Fibroblast of skin of abdomen (primary cell): ENCODE results near the gene UBE2E2.

Source experiments
- DNase-seq: peaks from one replicate; pipeline ENCODE4 v3.0.0-alpha.2; 2013

UBE2E2 gene

DNA sequence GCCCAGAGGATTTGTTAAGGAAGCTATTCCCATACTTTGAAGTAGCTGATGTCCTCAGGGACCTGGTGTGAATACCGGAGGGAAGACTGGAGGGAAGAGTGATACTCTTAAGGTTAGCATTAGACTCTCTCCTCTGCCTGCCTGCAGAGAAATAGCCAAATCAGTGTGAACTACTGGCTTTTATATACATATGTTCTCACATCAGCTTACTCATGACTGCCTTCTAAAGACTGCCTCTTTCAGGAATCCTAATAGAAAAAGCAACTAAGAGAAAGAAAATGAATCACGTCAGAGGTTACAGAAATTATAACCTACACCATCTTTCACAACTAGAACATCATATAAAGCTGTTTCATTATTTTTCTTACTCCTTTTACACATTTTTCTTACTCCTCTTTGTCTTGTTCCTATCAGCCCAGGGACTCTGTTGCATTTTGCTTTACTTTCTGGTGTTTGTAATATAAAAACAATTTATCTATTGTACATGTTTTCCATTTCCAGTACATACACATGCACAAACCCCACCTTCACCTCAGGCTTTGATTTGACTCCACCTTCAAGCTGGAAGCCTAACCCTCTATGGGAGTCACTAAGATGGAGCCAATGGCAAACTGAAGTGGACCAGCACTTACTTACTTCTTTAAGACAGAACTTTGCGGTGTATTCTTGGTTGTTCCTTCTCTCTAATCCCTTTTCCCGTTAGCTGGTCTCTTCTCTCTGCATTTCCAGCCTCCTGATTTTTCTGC is 345.0 kb downstream of the UBE2E2 start:
- no peak for DNase-seq

DNA sequence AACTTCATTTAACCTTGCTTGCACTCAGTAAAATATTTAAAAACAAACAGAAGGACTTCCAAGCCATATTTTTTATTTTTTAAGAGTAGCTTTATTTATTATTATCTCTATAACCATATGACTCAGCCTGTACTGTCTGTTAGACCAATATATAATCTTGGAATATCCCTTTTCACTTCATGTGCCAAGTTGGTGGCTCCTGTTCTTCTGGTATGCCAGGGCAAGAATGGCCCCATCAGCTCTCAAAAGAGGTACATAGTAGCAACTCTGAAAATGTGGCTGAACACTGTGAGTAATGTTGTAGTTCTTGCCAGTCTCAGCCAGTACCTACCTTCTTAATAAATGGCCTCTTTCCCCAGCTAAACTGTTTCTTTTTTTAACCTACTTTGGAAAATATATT is 345.6 kb downstream of the UBE2E2 start:
- DNase-seq = no peak

- DNase-seq = no peak
Observed at GRCh38 chr3:23549148-23549910, 346.2 kb downstream of the UBE2E2 start.

GRCh38 chr3:23550402-23550801 is 347.3 kb downstream of the UBE2E2 start:
- no peak for DNase-seq

GRCh38 chr3:23552506-23552905 is 349.4 kb downstream of the UBE2E2 start:
- DNase-seq = no peak

DNA sequence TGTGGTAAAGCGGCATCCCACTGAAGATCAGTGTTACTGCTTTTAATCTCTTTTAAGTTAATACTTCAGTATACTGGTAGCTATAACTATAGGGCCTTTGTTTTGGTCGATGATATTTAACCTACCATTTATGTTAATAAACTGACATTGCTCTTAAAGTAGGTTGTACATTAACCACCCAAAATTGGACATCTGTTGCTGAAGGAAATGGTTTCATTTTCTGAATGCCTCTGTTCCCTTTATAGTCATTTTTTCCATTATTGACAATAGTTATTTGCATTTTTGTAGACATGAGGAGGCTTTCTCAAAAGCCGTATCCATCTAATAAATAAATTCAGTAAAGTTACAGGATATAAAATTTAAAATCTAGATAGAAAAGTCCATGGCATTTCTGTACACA is 350.2 kb downstream of the UBE2E2 start:
- no peak for DNase-seq

DNA sequence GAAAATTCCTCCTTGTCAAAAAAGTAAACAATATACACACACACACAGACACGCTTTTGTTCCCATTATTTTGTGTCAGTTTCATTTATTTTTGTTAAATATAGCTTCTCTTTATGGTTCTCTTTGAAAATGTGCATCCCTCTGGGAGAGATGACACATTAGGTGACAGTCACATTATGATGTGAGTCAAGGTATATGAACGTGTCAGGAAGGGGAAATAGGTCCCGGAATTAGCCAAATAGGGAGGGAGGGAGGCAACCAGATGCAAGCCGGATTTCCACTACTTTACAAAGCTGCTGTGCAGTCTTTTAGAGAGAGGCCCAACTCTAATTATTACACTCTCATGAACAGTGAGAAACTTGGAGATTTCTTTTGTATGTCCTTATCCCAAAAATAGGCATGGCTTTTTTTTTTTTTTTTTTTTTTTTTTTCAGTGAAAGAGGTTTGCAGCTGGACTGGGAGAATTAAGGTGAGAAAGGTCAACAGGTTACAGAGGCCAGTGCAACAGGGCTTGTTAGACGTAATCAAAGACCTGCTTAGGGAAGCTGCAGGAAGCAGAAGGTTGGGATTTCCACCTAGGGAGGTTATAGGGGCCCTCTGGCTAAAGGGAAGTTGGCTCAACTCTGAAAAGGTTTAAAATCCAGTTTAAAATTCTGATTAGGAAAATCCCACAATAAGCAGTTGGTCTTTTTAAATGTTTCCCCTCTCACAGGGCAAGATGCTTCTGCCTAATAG is 362.1 kb downstream of the UBE2E2 start:
- no peak for DNase-seq

- no peak for DNase-seq
Observed at GRCh38 chr3:23566499-23566898, 363.4 kb downstream of the UBE2E2 start.

DNA sequence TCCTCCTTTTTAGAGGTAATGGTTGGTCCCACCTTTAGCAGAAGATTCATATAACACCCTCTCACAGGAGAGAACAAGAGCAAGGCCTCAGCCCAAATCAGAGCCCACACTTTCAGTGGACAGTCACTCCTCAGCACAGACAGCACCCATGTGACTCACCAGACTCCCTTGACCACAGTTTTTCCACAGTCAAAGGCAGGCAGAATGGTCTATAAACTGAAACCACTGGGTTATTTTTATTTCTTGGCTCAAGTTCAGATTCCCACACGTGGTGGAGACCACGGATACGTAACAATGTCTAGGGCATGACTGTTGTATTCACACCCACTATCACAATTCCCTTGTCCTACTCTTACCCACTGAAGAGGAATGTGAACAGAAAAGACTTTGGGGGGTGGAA is 364.8 kb downstream of the UBE2E2 start:
- DNase-seq = peak; percentile 93

DNA sequence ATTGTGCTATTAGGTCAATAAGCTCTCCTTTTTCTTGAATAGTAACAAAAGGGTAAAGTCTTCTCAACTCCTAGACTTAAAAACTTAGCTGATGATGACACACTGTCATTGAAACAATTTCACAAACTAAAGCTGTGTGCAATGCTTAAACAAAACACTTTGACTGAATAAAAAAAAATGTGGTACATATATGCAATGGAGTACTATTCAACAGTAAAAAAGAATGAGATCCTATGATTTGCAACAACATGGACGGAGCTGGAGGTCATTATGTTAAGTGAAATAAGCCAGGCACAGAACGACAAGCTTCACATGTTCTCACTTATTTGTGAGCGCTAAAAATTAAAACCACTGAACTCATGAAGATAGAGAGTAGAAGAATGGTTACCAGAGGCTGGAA is 370.7 kb downstream of the UBE2E2 start:
- DNase-seq = no peak

- no peak for DNase-seq
Observed at GRCh38 chr3:23574822-23575315, 371.7 kb downstream of the UBE2E2 start.

DNA sequence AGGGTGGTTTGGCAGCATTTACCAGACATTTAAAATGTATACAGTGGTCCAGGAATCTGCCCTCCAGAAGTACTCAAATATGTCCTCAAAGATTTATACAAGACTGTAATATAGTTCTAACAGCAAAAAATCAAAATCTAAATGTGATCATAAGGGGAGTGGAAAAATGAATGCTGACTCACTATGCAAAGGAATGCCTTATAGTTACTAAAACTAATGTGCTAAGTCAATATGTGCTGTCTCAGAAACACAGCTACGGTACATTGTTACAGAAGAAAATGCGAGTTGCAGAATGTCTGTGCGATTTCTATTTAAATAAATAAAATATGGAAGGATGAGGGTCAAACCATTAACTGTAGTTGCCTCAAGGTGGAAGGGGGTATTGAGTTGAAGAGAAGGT is 372.6 kb downstream of the UBE2E2 start:
- DNase-seq = peak; percentile 51

GRCh38 chr3:23576379-23576959 is 373.3 kb downstream of the UBE2E2 start:
- no peak for DNase-seq

DNA sequence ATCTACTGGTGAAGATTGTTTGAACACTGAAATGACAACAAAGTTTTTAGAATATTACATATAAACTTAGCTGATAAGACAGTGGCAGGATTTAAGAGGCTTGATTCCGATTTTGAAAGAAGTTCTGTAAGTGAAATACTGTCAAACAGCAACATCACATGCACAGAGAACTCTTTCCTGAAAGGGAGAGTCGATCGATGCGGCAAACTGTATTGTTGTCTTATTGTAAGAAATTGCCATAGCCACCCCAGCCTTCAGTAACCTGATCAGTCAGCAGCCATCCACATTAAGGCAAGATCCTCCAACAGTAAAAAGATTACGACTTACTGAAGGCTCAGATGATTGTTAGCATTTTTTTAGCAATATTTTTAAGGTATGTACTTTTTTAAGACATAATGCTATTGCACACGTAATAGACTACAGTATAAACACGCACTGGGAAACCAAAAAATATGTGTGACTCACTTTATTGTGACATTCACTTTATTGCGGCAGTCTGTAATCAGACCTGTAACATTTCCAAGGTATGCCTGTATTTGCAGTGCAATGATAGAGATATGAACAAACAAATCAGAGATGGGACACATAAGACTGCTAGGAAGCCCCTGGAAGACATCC is 377.1 kb downstream of the UBE2E2 start:
- DNase-seq = peak; percentile 31

GRCh38 chr3:23583980-23584740 is 381.0 kb downstream of the UBE2E2 start:
- no peak for DNase-seq

DNA sequence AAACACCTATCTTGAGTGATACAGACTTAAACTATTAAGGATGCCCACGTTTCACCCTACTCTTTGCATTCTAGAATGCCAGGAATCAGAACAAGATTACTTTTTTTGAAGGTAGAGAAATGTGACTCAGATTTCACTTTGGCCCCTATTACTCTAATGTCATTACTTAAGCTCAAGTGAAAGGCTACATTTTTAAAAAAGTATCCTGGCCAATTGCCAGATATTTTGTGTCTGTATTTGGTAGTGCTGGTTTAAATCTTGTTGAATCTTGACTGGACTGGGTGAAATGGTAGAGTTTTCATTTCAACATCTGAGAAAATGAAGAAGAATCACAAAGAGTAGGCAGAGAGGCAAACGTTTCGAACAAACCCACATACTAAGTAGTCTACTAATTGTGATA is 384.4 kb downstream of the UBE2E2 start:
- DNase-seq = no peak

- DNase-seq = no peak
Observed at GRCh38 chr3:23588547-23588946, 385.4 kb downstream of the UBE2E2 start.

- no peak for DNase-seq
Observed at GRCh38 chr3:23589602-23590001, 386.5 kb downstream of the UBE2E2 start.

GRCh38 chr3:23590424-23591273 is 387.5 kb downstream of the UBE2E2 start:
- DNase-seq = no peak

GRCh38 chr3:23591374-23591773 is 388.2 kb downstream of the UBE2E2 start:
- no peak for DNase-seq
